NCI-H2196 treated with DMSO at 0.1 percent for 48 hours (cell line): ENCODE measurements around the gene NFIX.
"Not testable (repeated sequence)": the region's sequence is repeated elsewhere in the genome, so short reads cannot be mapped to it uniquely, and the experiment has no call there.

Source experiments
- DNase-seq: peaks from one replicate; lab custom pipeline; 2025; ENCODE audit not compliant: unreplicated experiment; lab: John Stamatoyannopoulos, UW

Gene NFIX

GRCh38 chr19:12957389-12957952 is 37.8 kb upstream of the NFIX start:
- not testable (repeated sequence) for DNase-seq

GRCh38 chr19:12959481-12959880 is 35.8 kb upstream of the NFIX start:
- no peak for DNase-seq

DNA sequence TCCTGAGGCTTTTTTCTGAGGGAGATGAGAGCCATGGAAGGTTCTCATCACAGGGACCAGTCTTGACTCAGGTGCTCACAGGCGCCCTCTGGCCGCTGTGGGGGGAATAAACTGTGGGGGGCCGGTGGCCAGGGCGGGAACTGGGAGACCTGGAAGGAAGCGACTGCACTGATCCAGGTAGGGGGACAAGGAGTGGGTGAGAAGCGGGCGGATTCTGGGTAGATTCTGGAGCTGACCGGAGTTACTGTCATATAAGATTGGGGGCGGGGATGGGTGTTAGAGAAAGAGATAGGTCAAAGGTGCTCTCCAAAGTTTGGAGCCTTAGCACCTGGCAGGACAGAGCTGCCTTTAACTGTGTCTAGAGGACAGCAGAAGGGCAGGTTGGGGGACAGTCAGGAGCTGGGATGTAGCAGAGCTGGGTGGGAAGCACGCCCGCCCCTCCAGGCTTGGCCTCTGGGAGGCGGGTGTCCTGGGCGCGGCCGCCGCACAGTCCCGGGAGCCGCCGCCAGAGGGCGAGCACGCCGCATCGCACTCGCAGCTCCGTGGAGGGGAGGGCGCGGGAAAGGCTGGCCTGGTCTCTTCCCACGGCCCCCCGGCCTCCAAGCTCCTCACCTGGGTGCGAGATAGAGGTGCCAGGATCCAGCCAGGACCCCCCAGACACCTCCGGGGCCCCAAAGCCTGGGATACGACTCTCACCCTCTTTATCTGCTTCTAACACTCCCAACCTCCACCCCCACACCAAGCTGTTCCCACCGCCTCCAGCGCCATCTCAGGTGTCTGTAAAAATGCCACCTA is 30.1 kb upstream of the NFIX start:
- DNase-seq = peak; percentile 62

- DNase-seq = no peak
Observed at GRCh38 chr19:12965812-12966135, 29.5 kb upstream of the NFIX start.

GRCh38 chr19:12967907-12968306 is 27.4 kb upstream of the NFIX start:
- no peak for DNase-seq

DNA sequence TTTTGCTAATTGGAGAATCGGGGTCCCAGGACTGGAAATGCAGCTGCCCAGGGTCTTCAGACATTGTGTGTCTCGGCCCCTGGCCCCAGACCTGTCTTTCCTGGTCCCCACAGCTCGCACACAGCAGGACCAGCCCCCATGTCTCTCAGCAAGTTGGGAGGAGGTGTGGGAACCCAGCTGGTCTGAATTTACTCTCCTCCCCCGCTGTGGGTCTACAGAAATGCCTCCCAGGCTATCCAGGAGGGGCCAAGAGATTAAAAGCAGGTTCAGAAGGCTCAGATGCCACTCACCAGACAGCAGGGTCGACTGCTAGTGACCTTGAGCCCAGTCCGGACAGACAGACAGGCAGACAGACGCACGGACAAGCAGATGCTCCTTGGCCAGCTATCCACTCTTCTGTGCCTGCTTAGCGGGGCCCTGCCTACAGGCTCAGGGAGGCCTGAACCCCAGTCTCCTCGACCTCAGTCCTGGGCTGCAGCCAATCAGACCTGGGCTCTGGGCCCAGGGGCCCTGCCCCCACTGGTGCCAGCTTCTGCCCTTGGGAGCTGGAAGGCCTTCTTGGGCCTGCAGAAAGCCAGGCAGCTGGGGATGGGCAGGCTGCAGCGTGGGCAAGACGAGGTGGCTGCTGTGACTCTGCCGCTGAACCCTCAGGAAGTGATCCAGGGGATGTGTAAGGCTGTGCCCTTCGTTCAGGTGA is 25.8 kb upstream of the NFIX start, which contains the start of gene DAND5:
Gene DAND5 (plus strand): TSS at position 285 of the 697 bp plus-strand sequence. CDS start 85 bp downstream, at position 370.
- no peak for DNase-seq

GRCh38 chr19:12970070-12970820 is 25.0 kb upstream of the NFIX start:
- no peak for DNase-seq

DNA sequence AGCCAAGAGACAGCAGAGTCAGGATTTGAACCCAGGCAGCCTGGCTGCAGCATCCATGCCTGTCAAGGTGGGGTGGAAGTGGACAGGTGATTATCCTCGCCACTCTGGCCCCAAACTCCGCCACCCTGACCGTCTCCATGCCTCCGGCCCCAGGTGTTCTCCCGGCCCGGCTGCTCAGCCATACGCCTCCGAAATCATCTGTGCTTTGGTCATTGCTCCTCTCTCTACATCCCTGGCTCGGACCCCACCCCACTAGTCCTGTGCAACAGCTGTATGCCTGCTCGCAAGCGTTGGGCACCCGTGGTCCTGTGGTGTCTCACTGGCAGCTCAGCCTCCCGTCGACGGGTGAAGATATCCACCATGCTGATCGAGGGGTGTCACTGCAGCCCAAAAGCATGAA is 22.0 kb upstream of the NFIX start:
- no peak for DNase-seq

DNA sequence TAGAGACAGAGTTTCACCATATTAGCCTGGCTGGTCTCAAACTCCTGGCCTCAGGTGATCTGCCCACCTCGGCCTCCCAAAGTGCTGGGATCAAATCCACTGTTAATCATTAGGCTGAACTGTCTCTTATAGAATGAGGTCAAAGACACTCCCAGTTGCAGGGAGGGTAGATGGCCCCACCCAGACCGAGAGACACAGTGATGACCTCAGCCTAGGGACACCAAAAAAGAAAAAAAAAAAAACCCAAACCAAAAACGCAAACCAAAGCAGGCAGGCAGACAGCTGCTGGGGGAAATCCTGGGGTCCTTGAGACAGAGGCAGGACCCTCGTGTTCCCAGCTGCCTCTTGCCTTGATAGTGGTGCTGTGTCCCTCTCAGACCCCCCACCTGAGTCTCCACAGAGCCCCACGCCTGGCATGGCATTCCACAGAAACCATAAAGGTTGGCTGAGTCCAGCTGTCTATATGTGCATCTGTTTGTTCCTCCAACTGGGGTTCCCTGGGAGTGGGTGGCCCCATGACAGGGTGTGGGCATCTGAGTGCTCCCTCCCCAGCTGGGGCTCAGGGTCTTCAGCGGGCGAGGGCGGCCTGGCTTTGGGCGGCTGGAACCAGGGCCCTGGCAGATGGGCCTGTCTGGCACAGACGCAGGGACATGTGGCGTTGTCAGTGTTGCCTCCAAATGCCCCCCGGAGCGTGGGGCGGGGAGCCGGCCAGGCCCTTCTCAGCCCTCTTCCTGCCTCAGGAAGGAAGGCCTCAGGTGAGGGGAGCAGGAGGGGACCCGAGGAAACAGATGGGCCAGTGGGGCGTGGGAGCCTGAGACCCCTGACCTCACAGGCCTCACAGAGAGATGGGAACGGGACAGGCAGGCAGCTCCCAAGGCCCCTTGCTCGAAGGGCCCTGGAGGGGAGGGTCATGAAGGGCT is 20.7 kb upstream of the NFIX start:
- DNase-seq = no peak

- no peak for DNase-seq
Observed at GRCh38 chr19:12975221-12975741, 20.0 kb upstream of the NFIX start.

- DNase-seq = not testable (repeated sequence)
Observed at GRCh38 chr19:12976109-12976508, 19.2 kb upstream of the NFIX start.

- no peak for DNase-seq
Observed at GRCh38 chr19:12979974-12980373, 15.3 kb upstream of the NFIX start.

DNA sequence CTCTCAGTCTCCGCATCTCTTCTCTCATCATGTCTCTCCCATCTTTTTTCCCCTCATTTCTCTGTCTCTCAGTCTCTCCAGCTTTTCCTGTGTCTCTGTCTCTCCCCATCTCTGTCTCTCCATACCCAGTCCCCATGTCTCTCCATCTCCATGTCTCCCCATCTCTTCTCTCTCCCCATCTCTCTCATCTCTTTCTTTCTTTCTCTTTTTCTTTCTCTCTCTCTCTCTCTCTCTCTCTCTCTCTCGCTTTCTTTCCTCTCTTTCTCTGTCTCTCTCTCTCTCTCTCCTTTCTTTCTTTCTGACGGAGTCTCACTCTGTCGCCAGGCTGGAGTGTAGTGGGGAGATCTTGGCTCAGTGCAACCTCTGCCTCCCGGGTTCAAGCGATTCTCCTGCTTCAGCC is 12.6 kb upstream of the NFIX start:
- DNase-seq = no peak

DNA sequence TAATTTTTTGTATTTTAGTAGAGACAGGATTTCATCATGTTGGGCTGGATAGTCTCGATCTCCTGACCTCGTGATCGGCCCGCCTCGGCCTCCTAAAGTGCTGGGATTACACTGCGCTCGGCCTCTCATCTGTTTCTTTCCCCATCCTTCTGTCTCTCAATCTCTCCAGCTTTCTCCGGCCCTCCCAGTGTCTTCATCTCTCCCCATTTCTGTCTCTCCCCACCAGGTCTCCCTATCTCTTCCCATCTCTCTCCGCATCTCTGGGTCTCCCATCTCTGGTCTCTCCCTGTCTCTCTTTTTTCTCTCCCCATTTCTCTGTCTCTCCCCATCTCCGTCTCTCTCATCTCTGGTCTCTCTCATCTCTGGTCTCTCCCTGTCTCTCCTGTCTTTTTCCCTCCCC is 12.2 kb upstream of the NFIX start:
- no peak for DNase-seq

- DNase-seq = peak; percentile 43
Observed at GRCh38 chr19:12983542-12984142, 11.6 kb upstream of the NFIX start.

- DNase-seq = no peak
Observed at GRCh38 chr19:12984143-12984627, 11.1 kb upstream of the NFIX start.

- no peak for DNase-seq
Observed at GRCh38 chr19:12984683-12985048, 10.6 kb upstream of the NFIX start.

- no peak for DNase-seq
Observed at GRCh38 chr19:12985049-12985776, 10.1 kb upstream of the NFIX start.

GRCh38 chr19:12986726-12987125 is 8.5 kb upstream of the NFIX start:
- no peak for DNase-seq
